ENCODE data around the gene NUP153. TPM values are rescaled to one million over a fixed set of nuclear protein-coding genes. Genes with fewer than 3 reads are reported as not detected.

Gene NUP153
- total RNA-seq, 1 donor from 2014 or later = 68.7 TPM

DNA sequence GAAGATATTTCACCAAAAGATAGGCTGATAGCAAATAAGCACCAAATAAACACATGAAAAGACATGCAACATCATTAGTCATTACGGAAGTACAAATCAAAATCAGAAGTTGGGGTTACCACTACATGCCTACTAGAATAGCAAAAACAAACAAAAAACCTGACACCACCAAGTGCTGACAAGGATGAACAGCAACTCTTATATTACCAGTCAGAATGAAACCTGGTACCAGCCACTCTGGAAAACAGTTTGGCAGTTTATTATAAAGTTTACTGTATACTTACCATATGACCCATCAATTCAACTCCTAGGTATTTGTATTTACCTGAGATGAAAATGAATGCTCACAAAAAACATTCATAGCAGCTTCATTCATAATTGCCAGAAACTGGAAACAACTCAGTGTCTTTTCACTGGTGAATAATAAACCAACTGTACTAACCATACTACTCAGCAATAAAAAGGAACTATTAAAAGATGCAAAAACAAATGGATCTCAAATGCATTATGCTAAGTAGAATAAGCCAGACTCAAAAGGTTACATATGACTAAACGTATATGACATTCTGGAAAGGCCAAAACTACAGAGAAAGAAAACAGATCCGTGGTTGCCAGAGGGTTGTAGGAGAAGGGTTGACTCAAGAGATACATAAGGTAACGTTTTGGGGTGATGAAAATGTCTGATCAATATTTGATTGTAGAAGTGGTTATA, 33.0 kb downstream of the NUP153 start:
- Histone ChIP-seq H3K9me3 (ENCODE audit: low read depth) (no peaks in the 10 kb centered on the region), H3K79me2 (ENCODE audit: low read depth) (peaks cover 87% of the 10 kb centered on the region), H3K27ac (no peak overlapping the region), H3K9ac (no peak overlapping the region), H3F3A (ENCODE audit: low read depth) (no peaks in the 10 kb centered on the region), H3K4me3 (no peak overlapping the region), H3K4me1 (no peaks in the 10 kb centered on the region), H3K36me3 (peaks cover 37% of the 10 kb centered on the region), H2AFZ (replicated peaks) (no peak overlapping the region), H3K4me2 (no peak overlapping the region), H3K27me3 (no peaks in the 10 kb centered on the region), H4K20me1 (ENCODE audit: low read depth) (peaks cover 27% of the 10 kb centered on the region)
- H3K36me3 Mint-ChIP-seq = peaks cover 60% of the 10 kb centered on the region
- no peaks in the 10 kb centered on the region for H3K27me3 Mint-ChIP-seq (ENCODE audit: insufficient read depth, low read depth)
- H3K27ac Mint-ChIP-seq = no peak overlapping the region
- no peak overlapping the region for H3K4me3 Mint-ChIP-seq
- TF ChIP-seq EZH2phosphoT487 (IDR thresholded peaks at IDR 0.05) = no peak
- TF ChIP-seq, protein P1, sequence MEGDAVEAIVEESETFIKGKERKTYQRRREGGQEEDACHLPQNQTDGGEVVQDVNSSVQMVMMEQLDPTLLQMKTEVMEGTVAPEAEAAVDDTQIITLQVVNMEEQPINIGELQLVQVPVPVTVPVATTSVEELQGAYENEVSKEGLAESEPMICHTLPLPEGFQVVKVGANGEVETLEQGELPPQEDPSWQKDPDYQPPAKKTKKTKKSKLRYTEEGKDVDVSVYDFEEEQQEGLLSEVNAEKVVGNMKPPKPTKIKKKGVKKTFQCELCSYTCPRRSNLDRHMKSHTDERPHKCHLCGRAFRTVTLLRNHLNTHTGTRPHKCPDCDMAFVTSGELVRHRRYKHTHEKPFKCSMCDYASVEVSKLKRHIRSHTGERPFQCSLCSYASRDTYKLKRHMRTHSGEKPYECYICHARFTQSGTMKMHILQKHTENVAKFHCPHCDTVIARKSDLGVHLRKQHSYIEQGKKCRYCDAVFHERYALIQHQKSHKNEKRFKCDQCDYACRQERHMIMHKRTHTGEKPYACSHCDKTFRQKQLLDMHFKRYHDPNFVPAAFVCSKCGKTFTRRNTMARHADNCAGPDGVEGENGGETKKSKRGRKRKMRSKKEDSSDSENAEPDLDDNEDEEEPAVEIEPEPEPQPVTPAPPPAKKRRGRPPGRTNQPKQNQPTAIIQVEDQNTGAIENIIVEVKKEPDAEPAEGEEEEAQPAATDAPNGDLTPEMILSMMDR (IDR thresholded peaks at IDR 0.05) = no peak
- TF ChIP-seq EZH2 (IDR thresholded peaks at IDR 0.05) = no peak
- H3K9me3 Mint-ChIP-seq = peaks cover 9% of the 10 kb centered on the region
- no peaks in the 10 kb centered on the region for H3K4me1 Mint-ChIP-seq
- DNase-seq (ENCODE audit: low spot score) = no peak

GRCh38 chr6:17672064-17672718, 34.5 kb downstream of the NUP153 start:
- Mint-ChIP-seq H3K36me3 (peaks cover 60% of the 10 kb centered on the region), H3K4me3 (no peak overlapping the region), H3K27me3 (ENCODE audit: insufficient read depth, low read depth) (no peaks in the 10 kb centered on the region), H3K27ac (no peak overlapping the region), H3K4me1 (no peaks in the 10 kb centered on the region), H3K9me3 (peaks cover 9% of the 10 kb centered on the region)
- DNase-seq (ENCODE audit: low spot score) = no peak
- Histone ChIP-seq H3K36me3 (peaks cover 39% of the 10 kb centered on the region), H3K9ac (no peak overlapping the region), H3K27ac (no peak overlapping the region), H3K9me3 (ENCODE audit: low read depth) (no peaks in the 10 kb centered on the region), H3K27me3 (no peaks in the 10 kb centered on the region), H2AFZ (replicated peaks) (no peak overlapping the region), H3K79me2 (ENCODE audit: low read depth) (peaks cover 72% of the 10 kb centered on the region), H4K20me1 (ENCODE audit: low read depth) (peaks cover 13% of the 10 kb centered on the region), H3F3A (ENCODE audit: low read depth) (no peaks in the 10 kb centered on the region), H3K4me2 (no peak overlapping the region), H3K4me3 (no peak overlapping the region), H3K4me1 (no peaks in the 10 kb centered on the region)
- TF ChIP-seq, protein P1 (IDR thresholded peaks at IDR 0.05) = no peak
- TF ChIP-seq EZH2 (IDR thresholded peaks at IDR 0.05) (no peak), EZH2phosphoT487 (IDR thresholded peaks at IDR 0.05) (no peak)

DNA sequence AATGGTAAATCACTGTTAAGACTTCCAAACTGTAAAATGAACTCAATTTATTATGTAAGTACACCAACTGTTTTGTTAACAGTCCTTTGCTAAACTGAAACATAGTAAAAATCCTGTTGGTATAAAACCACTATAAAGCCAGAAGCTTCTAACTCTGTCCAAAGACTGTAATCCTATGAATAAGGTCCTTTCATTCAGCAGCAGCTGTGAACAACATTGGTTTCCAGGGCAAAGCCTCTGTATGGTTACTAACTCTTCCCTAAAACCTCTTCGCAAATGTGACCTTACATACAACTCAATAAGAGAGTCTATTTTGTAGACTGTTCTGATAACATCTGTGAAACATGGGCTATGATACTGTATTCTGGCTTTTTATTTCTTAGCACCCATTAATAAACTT, 40.1 kb downstream of the NUP153 start:
- no peak overlapping the region for H3K4me3 Mint-ChIP-seq
- Histone ChIP-seq H3K79me2 (ENCODE audit: low read depth) (peaks cover 20% of the 10 kb centered on the region), H3K27ac (no peak overlapping the region), H3K4me1 (no peaks in the 10 kb centered on the region), H3K9ac (no peak overlapping the region), H3F3A (ENCODE audit: low read depth) (no peaks in the 10 kb centered on the region), H4K20me1 (ENCODE audit: low read depth) (peaks cover 6% of the 10 kb centered on the region), H3K4me3 (no peak overlapping the region), H3K36me3 (peaks cover 35% of the 10 kb centered on the region), H3K27me3 (no peaks in the 10 kb centered on the region), H3K4me2 (no peak overlapping the region), H2AFZ (replicated peaks) (no peak overlapping the region), H3K9me3 (ENCODE audit: low read depth) (no peaks in the 10 kb centered on the region)
- H3K4me1 Mint-ChIP-seq = no peaks in the 10 kb centered on the region
- TF ChIP-seq EZH2 (IDR thresholded peaks at IDR 0.05) = no peak
- TF ChIP-seq EZH2phosphoT487 (IDR thresholded peaks at IDR 0.05) = no peak
- TF ChIP-seq, protein P1 (IDR thresholded peaks at IDR 0.05) = no peak
- no peak for DNase-seq (ENCODE audit: low spot score)
- H3K9me3 Mint-ChIP-seq = peaks cover 3% of the 10 kb centered on the region
- peaks cover 46% of the 10 kb centered on the region for H3K36me3 Mint-ChIP-seq
- H3K27ac Mint-ChIP-seq = peak overlapping the region; percentile 80
- no peaks in the 10 kb centered on the region for H3K27me3 Mint-ChIP-seq (ENCODE audit: insufficient read depth, low read depth)

Data from neural progenitor cell (in vitro differentiated cells).